Measurements from ENCODE around the gene UBE2V1. TPM values are rescaled to one million over a fixed set of nuclear protein-coding genes. Genes with fewer than 3 reads are reported as not detected.

UBE2V1 gene
- total and polyA plus RNA-seq, 2 of the 13 experiments (the other 11 are each of a cell fraction or from before 2014, with no cell fraction given): 81.3 to 132 TPM

DNA sequence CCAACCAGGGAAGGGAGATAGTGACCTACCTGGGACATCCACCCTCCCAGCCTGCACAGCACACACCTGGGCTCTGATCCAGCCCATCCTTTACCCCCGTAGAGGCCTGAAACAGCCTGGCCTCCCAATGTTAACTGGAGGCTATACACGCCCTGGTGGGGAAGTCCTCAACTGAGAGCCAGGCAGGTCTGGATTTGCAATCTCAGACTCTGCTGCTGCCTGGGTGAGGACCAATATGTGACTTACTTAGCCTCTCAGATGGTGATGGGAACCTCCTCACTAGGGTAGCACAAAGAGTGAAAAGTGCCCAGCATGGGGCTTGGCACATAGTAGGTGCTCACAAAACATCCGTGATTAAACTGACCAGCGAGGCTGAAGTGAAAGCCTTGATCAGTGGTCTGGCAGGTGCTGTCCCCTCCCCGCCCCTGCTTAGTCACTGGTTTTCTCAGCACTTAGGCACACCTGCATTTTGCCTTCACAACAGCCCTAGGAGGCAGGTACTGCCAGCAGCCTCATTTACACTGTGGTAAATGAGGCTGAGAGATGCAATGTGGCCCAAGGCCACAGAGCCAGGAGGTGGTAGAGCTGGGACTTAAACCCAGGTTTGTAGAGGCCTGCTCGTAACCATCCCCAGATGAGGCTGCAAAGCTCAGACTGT, 28.2 kb upstream of the UBE2V1 start (continued):
- TF ChIP-seq, protein P1, sequence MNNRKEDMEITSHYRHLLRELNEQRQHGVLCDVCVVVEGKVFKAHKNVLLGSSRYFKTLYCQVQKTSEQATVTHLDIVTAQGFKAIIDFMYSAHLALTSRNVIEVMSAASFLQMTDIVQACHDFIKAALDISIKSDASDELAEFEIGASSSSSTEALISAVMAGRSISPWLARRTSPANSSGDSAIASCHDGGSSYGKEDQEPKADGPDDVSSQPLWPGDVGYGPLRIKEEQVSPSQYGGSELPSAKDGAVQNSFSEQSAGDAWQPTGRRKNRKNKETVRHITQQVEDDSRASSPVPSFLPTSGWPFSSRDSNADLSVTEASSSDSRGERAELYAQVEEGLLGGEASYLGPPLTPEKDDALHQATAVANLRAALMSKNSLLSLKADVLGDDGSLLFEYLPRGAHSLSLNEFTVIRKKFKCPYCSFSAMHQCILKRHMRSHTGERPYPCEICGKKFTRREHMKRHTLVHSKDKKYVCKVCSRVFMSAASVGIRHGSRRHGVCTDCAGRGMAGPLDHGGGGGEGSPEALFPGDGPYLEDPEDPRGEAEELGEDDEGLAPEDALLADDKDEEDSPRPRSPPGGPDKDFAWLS (CRISPR knock-in tag; IDR thresholded peaks at IDR 0.05; ENCODE audit: borderline replicate concordance): no peak
- TF ChIP-seq ZNF329 (CRISPR knock-in tag; IDR thresholded peaks at IDR 0.05; ENCODE audit: low read depth) (no peak), NFIB (CRISPR knock-in tag; IDR thresholded peaks at IDR 0.05; ENCODE audit: borderline replicate concordance) (no peak), ZNF3 (CRISPR knock-in tag; IDR thresholded peaks at IDR 0.05) (no peak), HMG20A (CRISPR knock-in tag; IDR thresholded peaks at IDR 0.05; ENCODE audit: borderline replicate concordance) (no peak), SRSF9 (IDR thresholded peaks at IDR 0.05; ENCODE audit: borderline replicate concordance, insufficient read depth, low read depth, low read length, poor library complexity, severe bottlenecking) (no peak), ZNF883 (CRISPR knock-in tag; IDR thresholded peaks at IDR 0.05; ENCODE audit: not compliant biosample characterization) (peak; percentile 49)
- TF ChIP-seq, protein P2, sequence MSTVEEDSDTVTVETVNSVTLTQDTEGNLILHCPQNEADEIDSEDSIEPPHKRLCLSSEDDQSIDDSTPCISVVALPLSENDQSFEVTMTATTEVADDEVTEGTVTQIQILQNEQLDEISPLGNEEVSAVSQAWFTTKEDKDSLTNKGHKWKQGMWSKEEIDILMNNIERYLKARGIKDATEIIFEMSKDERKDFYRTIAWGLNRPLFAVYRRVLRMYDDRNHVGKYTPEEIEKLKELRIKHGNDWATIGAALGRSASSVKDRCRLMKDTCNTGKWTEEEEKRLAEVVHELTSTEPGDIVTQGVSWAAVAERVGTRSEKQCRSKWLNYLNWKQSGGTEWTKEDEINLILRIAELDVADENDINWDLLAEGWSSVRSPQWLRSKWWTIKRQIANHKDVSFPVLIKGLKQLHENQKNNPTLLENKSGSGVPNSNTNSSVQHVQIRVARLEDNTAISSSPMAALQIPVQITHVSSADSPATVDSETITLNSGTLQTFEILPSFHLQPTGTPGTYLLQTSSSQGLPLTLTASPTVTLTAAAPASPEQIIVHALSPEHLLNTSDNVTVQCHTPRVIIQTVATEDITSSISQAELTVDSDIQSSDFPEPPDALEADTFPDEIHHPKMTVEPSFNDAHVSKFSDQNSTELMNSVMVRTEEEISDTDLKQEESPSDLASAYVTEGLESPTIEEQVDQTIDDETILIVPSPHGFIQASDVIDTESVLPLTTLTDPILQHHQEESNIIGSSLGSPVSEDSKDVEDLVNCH (CRISPR knock-in tag; IDR thresholded peaks at IDR 0.05): no peak
